ENCODE data around the gene PTPN2.

Gene PTPN2

DNA sequence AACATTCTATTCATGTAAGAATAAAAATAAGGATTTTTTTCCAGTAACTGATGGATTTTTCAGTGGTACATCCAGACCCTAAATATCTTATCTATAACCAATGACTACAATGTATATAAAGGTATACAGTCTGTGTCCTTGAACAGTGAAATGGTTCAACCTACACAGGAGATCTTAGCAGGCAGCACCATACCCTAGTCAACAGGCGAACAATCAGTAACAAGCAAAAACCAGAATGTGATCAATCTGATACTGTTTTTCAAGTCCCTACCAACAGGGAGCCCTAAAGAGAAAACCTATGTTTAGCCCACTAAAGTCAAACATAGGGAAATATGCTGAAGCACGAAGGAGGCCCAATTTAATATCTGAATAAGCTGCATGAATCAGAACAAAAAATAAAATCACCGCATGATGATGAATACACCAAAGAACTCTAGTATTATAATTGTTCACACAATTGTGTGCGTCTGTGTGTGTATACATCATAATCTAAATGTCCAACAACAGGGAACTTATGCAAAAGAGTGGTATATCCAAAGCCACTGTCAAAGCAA, 26.0 kb downstream of the PTPN2 start:
- DNase-seq (ENCODE audit: low read depth) = no peak

- DNase-seq (ENCODE audit: low read depth) = no peak
These were observed 26.7 kb downstream of the PTPN2 start for GRCh38 chr18:12857215-12857905.

GRCh38 chr18:12855916-12856315, 28.1 kb downstream of the PTPN2 start:
- DNase-seq (ENCODE audit: low read depth) = no peak

GRCh38 chr18:12852566-12853315, 31.3 kb downstream of the PTPN2 start:
- no peak for DNase-seq (ENCODE audit: low read depth)

DNA sequence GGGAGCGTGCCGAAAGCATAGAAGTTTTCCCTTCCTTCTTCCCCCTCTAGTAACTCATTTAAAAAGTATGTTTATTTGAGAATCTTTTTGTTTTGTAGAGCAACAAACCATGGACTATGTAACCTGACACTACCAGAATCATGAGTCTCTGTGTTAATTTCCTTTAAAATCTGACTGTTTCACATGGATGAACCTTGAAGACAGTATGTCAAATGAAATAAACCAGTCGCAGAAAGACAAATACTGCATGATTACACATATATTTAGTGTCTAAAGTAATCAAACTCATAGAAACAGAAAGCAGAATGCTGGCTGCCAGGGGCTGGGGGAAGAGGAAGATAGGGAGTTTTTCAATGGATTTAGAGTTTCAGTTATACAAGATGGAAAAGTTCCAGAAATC, 32.3 kb downstream of the PTPN2 start:
- DNase-seq (ENCODE audit: low read depth) = no peak

- no peak for DNase-seq (ENCODE audit: low read depth)
These were observed 34.5 kb downstream of the PTPN2 start for GRCh38 chr18:12849548-12849947.

GRCh38 chr18:12848405-12848804, 35.6 kb downstream of the PTPN2 start:
- no peak for DNase-seq (ENCODE audit: low read depth)

- no peak for DNase-seq (ENCODE audit: low read depth)
These were observed 39.6 kb downstream of the PTPN2 start for GRCh38 chr18:12844391-12844790.

GRCh38 chr18:12843420-12844350, 40.4 kb downstream of the PTPN2 start:
- DNase-seq (ENCODE audit: low read depth) = no peak

DNA sequence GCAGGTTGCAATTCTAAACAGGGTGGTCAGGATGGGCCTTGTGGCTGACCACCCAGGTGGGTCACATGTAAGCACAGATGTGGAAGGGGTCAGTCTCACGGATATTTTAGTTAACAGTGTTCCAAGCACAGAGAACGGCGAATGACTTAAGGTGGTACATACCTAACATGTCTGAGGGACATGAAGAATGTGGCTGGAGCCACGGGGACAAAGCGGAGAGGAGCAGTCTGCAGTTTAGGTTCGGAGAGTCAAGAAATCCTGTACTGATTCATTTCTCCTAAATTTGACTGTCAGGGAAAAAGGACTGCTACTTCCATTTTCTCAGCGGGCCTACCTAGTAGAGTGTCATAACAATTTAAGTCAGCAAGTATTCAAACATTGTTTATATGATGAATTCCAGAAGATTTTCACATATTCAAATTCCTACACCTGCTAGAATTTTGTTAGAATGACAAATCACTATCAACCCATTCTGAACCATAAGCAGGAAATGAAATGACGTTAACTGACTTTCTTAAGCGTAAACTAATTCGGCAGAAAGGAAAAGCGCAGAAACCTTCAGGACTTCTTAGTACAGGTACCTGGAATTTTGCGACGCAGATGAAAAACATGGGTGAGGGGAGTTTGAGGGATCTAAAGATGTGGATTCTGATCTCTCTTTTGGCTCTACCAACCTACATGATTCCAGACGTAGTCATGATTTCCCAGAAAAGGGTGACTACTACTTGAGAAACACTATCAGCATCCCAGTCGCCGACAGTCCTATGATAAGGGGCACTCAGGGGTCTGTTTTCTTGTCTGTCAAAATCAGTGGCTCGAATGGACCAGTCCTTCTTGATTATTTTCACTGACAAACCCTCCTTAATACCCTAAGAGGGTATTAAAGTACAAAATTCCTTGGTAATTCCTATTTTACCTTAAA, 41.3 kb downstream of the PTPN2 start:
- DNase-seq (ENCODE audit: low read depth) = no peak

- DNase-seq (ENCODE audit: low read depth) = no peak
These were observed 43.0 kb downstream of the PTPN2 start for GRCh38 chr18:12841070-12841469.

- DNase-seq (ENCODE audit: low read depth) = no peak
These were observed 43.7 kb downstream of the PTPN2 start for GRCh38 chr18:12840382-12840781.

- no peak for DNase-seq (ENCODE audit: low read depth)
These were observed 44.4 kb downstream of the PTPN2 start for GRCh38 chr18:12839526-12840196.

- DNase-seq (ENCODE audit: low read depth) = no peak
These were observed 44.9 kb downstream of the PTPN2 start for GRCh38 chr18:12839057-12839525.

GRCh38 chr18:12838178-12838634, 45.8 kb downstream of the PTPN2 start:
- no peak for DNase-seq (ENCODE audit: low read depth)

DNA sequence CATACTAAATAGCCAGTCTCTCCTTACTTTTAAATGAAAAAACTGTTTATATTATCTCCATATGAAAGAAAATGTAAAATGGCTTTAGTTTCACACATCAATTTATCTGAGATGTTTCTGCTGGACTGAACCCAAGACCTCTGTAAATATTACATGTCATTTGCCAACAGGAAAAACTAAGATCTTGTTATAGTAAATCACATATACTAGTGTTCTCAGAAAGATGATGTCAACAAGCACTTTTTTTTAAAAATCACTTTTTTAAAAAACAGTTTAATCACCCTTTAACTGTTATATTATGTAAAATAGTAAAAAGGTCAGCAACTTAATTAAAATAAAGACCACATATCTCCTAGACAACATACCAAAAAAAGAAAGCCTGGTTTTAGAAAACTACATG, 46.3 kb downstream of the PTPN2 start:
- DNase-seq (ENCODE audit: low read depth) = no peak

GRCh38 chr18:12836551-12836950, 47.5 kb downstream of the PTPN2 start:
- no peak for DNase-seq (ENCODE audit: low read depth)

- no peak for DNase-seq (ENCODE audit: low read depth)
These were observed 55.7 kb downstream of the PTPN2 start for GRCh38 chr18:12828116-12829051.

DNA sequence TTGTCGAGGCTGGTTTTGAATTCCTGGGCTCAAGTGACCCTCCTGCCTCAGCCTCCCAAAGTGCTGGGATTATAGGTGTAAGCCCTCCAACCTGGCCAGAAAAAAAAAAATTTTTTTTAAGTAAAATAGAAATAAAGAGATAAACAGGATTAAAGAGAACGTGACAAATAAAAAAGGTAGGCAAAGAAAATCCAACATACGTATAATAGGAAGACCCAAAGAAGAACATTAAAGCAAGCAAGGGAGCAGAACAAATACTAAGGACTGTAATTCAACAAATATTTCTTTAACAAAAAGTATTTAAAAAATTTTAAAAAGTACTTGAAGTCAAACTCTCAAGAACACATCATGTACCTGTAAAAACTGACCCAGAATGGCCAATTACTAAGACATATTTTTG, 56.4 kb downstream of the PTPN2 start:
- no peak for DNase-seq (ENCODE audit: low read depth)

All from stimulated activated CD8-positive, alpha-beta memory T cell treated with anti-CD3 and anti-CD28 coated beads, Interleukin-4, amount 100 ng/mL, for 24 hours (primary cell).